ENCODE results near the gene ZIC2. TPM values are rescaled to one million over a fixed set of nuclear protein-coding genes. Genes with fewer than 3 reads are reported as not detected.

ZIC2 gene
- total RNA-seq, 1 donor from 2014 or later, result 30.6 TPM

- Mint-ChIP-seq H3K4me1 (ENCODE audit: low read depth) (peaks cover 12% of the 10 kb centered on the region), H3K9me3 (ENCODE audit: low read depth) (no peaks in the 10 kb centered on the region), H3K27ac (ENCODE audit: unreplicated experiment) (no peak overlapping the region), H3K4me3 (ENCODE audit: unreplicated experiment) (no peak overlapping the region), H3K36me3 (ENCODE audit: low read depth) (no peaks in the 10 kb centered on the region), H3K27me3 (ENCODE audit: low read depth) (no peaks in the 10 kb centered on the region)
- no peak for DNase-seq (ENCODE audit: low spot score)
- no peak for TF ChIP-seq CTCF (IDR thresholded peaks at IDR 0.05)
Measured at GRCh38 chr13:100035936-100036335, 54.4 kb downstream of the ZIC2 start.

Other genes starting within 250 kb of the ZIC2 start
- gene ZIC5, start 10.0 kb upstream of the ZIC2 start, total RNA-seq, result 2.7 to 5.8 TPM (median 3.1 TPM) in 3 replicates
- gene PCCA, start 107.3 kb downstream of the ZIC2 start, total RNA-seq, result 14.8 to 25.5 TPM (median 15.1 TPM) in 3 replicates

All from chondrocyte (in vitro differentiated cells).